Right hindlimb (tissue), 1 donor: ENCODE data around the gene GPRC6A.
"Not testable (repeated sequence)": the region's sequence is repeated elsewhere in the genome, so short reads cannot be mapped to it uniquely, and the experiment has no call there.

Experiments used
- DNase-seq: peaks from one replicate; pipeline ENCODE4 v3.0.0-alpha.2; 2018

Gene GPRC6A, protein sequence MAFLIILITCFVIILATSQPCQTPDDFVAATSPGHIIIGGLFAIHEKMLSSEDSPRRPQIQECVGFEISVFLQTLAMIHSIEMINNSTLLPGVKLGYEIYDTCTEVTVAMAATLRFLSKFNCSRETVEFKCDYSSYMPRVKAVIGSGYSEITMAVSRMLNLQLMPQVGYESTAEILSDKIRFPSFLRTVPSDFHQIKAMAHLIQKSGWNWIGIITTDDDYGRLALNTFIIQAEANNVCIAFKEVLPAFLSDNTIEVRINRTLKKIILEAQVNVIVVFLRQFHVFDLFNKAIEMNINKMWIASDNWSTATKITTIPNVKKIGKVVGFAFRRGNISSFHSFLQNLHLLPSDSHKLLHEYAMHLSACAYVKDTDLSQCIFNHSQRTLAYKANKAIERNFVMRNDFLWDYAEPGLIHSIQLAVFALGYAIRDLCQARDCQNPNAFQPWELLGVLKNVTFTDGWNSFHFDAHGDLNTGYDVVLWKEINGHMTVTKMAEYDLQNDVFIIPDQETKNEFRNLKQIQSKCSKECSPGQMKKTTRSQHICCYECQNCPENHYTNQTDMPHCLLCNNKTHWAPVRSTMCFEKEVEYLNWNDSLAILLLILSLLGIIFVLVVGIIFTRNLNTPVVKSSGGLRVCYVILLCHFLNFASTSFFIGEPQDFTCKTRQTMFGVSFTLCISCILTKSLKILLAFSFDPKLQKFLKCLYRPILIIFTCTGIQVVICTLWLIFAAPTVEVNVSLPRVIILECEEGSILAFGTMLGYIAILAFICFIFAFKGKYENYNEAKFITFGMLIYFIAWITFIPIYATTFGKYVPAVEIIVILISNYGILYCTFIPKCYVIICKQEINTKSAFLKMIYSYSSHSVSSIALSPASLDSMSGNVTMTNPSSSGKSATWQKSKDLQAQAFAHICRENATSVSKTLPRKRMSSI

DNA sequence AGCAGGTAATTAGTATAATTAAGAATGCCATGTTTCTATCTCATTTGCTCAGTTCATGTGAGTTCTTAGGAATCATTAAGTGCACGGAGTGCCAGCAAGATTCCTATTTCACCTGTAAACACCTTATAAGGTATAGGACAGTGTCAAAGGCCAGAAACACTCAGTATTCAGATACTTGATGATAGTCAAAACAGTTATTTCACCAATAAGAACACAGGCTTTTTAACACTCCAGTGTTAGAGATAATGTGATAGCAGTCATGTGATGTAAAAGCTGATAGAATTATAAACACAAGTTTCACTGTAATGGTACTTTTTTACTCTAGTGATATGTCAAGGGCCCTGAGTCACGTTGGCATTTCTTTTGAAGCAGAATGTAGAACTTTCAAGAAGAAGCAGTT, at the start of gene GPRC6A:
Gene GPRC6A (minus strand): TSS at position 101 of the 400 bp plus-strand sequence. CDS start 70 bp downstream, at position 31.
- DNase-seq, result no peak

DNA sequence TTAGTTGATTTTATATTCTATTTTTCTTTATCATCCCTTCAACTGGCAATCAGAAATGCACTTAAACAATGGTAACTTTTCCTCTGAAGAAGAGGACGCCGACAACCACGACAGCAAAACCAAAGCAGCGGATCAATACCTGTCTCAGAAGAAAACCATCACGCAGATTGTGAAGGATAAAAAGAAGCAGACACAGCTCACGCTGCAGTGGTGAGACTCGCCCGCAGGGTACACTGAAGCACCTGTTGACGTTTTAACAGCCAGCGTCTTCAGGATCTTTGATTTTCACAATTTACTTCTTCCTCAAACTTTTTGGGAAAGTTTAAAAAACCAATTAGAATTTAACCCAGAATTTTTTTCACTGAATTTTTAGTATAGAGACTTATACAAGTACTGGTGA, 48.9 kb upstream of the GPRC6A start:
- no peak for DNase-seq

DNA sequence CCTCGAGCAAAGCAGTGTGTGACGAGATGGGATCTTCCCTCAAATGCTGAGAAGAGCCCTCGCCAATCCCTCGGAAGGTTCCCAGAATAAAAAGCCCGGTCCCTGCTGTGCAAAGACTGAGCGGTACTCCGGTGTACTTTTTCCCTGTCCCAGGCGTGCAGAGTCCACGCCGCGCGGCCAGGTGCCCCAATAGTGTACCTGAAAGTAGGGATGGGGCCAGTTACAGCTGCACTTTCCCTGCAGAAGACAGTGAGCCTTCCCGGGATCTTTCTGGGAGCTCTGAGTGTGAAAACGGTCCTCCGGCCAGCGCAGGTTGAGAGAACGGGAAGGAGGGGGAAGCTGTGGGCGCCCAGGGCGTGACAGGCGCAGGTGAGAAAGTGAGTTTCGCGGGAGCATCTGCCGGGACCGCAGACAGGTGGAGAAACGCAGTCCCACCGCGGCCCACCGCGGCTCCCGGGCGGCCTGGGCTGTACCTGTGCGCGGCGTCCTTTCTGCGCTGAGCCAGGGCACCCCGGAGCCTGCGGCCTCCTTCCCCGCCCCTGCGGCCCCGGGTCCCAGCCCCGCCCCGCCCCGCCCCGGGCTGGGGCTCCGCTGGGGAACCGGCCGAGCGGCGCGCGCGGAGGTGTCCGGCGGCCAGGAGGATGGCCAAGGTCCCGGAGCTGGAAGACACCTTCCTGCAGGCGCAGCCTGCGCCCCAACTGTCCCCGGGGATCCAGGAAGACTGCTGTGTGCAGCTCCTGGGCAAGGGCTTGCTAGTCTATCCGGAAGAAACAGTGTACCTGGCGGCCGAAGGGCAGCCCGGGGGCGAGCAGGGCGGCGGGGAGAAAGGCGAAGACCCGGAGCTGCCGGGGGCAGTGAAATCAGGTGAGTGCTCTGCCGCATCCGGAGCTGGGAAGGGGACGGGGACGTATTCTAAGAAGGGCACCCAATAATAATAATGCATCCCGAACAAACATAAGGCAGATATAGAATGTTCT, 48.0 kb upstream of the GPRC6A start, which contains the start of gene RFX6:
Gene RFX6 (plus strand): TSS at position 608 of the 977 bp plus-strand sequence. CDS start 34 bp downstream, at position 642.
- DNase-seq, result no peak

DNA sequence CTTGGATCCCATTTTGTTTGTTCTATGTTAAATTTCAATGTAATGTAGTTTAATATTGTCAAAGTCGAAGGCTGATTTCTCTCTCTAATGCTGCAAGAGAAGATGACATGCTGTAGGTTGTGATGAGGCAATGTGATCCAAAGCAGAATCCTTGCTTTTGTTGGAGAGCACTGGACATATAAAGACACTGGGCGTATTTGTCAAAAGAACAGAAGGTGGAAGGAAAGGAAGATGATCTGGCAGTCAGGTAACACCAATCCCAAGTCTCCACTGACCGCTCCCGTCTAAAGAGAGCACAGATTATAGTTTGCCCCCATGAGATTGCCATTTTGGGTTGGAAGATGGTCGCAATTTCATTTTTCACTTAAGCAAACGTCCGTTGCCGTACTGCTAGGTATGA, 47.2 kb upstream of the GPRC6A start:
- DNase-seq, result no peak

DNA sequence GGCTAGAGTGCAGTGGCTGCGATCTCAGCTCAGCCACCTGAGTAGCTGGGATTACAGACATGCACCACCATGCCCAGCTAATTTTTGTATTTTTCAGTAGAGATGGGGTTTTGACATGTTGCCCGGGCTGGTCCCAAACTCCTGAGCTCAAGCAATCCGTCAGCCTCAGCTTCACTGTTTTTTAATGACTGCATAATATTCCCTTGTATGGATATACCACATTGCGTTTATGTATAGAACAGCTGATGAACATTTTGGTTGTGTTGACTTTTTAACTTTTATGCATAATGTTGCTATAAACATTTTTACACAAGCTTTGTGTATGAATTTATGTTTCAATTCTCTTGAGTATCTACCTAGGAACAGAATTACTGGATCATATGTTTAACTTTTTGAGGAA, 43.9 kb upstream of the GPRC6A start:
- no peak for DNase-seq

DNA sequence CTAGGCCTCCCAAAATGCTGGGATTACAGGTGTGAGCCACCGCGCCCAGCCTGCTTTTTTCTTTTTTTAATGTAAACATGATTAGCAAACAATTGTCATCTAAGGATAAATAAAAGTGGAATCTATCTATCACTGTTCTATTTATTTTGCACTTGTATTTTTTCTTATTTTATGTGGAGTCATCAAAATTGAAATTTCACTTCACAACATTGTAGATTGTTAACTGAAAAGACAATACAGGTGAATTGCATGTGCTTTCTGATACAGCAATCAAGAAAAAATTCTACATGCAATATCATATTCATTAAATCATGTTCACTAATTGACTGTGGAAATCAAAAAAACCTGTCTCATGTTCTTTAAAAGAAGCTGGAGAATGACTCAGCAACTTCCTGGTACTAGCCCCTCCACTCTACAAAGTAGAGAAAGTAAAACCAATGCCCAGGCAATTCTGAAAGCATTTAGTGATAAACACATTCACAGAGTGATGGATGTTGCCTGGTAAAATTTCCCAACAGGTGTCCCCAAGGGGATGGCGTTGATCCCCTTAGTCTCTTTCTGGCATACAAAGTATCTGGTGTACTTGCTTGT, 37.5 kb upstream of the GPRC6A start:
- DNase-seq, result no peak

DNA sequence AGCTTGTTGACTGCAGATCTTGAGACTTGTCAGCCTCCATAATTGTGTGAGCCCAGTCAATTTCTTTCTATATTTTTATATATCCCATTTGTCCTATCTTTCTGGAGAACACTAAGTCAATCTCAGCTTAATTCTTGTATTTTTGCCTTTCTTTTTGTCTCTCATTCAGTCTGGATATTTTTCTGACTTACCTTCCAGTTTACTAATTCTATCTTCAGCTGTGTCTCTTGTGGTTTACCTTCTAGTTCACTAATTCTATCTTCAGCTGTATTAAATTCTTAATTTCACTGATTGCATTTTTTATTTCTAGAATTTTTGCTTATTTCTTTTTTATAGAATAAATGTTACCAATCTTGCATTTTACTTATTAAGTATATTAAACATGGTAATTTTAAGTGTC, 30.4 kb upstream of the GPRC6A start:
- DNase-seq, result no peak

DNA sequence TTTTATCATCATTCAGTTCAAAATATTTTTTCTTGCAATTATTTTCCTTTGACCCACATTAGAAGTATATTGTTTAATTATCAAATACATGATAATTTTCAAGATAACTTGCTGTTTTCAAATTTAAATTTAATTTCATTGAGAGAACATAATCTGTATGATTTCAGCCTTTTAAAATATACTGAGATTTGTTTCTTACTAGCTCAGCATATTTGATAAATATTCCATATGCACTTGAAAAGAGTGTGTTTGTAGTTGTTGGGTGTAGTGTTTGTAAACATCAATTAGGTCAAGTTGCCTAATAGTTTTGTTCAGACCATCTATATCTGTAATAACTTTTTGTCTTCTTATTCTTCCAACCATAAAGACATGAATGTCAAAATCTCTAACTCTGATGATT, 29.2 kb upstream of the GPRC6A start:
- no peak for DNase-seq

DNA sequence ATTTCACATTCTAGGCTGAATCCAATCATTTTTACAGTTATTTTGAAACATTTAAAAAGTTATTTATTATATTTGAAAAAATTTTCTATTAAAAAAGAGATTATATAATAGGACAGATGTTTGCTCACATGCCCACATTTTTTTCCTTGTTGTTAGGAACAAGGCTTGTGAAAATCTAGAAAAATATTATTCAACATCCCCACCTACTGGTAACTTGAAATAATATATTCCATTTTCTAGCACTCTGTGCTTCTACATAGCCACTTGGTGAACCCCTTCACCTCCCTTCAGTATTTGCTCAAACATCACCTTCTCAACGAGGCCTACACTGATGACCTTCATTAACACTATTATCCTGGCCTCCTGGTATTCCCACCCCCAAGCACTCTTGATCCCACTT, 18.3 kb upstream of the GPRC6A start:
- no peak for DNase-seq

DNA sequence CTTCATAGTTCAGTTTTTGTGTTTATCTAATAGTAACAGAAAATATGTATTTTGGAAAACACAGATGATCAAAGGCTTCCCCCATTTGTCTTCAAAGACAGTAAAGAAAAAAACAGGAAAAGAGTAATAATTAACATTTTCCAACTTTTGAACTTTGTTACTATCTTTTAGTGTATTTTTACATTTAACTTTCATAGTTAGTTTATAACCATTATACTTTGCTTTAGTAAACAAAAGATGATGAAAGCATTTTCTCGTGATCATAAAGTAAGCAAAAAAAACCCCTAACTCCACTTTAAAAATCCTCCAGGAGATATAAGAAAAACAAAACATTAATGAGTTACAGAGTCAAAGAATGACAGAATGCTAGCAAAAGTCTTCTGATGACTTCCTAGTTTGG, 13.6 kb upstream of the GPRC6A start:
- no peak for DNase-seq

DNA sequence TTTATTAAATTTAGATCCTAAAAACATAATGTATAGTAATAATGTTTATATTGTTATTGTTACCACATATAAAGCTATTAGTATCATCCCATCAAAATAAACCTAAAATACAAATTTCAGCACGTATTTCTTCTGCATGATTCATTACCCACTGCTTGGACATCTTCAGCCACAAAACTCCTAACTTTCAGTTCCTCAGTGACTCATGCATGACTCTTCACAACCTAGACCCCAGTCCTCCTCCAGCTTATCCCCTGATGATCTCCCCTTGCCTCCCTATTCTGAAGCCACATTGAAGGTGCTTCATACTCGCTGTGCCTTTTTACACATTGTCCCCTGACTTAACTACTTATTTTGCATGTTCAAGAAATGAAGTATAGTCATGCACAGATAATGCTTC, 11.2 kb upstream of the GPRC6A start:
- no peak for DNase-seq

DNA sequence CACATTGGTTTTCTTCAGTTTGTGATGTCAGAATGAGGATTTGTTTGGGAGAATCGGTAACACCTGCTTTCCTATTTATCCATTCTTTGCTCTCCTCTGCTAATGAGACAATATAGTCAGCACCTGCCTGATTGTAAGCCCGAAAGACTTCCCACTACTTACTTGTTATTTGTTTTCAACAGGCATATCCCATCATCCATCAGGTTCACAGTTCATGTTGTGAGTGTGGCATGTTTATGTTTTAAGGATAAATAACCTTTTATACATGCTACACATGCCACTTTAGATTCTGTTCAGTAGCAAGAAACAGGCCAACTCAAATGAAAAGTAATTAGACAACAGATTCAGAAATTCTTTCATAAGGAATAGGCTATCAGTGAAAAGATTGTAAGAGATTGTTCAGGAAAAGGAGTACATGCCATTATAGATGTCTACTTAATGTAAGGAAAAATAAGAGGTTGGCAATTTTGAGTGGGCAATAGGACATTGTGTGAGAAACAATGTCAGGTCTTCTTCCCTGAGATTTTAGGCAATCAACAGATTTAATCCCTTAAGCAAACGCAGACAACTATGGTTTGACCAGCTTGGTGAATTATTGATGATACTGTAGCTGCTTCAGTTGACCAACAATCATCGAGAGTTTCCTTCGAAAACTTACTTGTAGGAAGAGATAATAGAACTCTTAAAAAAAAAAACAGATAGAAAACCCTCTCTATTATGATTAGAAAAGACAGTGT, 7.9 kb upstream of the GPRC6A start:
- no peak for DNase-seq

DNA sequence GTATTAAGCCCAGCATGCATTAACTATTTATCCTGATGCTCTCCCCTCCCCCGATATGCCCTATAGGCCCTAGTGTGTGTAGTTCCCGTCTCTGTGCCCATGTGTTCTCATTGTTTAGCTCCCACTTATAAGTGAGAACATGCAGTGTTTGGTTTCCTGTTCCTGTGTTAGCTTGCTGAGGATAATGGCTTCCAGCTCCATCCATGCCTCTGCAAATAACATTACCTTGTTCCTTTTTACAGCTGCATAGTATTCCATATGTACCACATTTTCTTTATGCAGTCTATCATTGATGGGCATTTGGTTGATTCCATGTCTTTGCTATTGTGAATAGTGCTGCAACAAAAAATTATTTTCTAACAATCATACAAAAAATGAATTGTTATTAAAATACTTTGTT, 5.6 kb upstream of the GPRC6A start:
- not testable (repeated sequence) for DNase-seq

DNA sequence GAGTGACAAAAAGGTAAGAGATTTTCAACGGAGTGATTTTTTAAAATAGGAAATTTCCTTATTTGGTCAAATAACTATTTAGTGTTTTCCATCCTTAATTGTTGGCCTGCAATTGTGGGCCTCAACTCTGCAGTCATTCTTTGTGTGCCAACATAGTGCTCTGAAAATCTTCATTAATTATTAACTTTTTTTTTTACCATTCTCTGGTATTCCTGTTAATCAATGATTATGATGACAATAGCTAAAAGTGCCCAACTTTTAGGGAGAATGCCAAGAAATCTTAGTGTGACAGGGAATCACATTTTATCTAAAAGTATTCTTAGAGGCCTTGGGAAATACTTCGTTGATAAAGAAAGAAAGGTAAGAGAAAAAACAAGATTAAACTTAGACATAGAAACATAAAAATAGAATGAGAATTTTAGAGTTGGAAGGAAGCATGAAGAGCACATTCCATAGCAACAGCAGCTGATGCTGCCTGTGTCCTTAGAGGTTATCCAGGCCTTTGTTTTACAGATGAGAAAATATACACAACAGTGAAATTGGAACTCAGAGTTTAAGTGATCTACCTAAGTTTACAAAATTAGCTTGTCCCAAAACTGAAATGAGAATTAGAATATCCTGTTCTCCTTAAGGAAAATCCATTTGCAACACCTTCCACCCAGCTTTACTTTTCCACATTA, 1.2 kb downstream of the GPRC6A start:
- DNase-seq, result no peak

DNA sequence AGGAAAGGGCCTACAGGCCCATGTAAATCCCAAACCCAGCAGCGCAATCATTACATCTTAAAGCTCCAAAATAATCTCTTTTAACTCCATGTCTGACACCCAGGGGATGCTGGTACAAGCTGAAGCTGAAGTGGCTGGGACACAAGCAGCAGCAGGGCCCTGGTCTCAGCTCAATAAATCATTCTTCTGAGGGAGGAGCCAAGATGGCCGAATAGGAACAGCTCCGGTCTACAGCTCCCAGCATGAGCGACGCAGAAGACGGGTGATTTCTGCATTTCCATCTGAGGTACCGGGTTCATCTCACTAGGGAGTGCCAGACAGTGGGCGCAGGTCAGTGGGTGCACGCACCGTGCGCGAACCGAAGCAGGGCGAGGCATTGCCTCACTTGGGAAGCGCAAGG, 12.5 kb downstream of the GPRC6A start:
- not testable (repeated sequence) for DNase-seq

DNA sequence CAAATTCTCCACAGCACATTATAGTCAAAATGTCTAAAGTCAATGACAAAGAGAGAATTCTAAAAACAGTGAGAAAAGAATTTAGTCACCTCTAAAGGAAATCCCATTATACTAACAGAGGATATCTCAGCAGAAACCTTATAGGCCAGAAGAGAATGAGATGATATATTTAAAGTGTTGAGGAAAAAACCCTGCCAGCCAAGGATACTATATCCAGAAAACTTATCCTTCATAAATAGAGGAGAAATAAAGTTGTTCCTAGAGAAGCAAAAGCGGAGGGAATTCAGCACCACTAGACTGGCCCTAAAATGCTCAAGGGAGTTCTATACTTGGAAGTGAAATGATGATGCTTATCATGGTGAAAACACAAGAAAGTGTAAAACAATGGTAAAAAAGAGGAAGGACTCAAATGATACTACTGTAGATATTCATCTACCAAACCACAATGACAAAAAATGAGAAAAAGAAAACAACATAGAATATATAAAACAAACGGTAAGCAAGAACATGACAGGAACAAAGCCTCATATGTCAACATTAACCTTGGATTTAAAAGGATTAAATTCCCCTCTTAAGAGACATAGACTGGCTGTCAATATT, 16.7 kb downstream of the GPRC6A start:
- DNase-seq, result no peak

DNA sequence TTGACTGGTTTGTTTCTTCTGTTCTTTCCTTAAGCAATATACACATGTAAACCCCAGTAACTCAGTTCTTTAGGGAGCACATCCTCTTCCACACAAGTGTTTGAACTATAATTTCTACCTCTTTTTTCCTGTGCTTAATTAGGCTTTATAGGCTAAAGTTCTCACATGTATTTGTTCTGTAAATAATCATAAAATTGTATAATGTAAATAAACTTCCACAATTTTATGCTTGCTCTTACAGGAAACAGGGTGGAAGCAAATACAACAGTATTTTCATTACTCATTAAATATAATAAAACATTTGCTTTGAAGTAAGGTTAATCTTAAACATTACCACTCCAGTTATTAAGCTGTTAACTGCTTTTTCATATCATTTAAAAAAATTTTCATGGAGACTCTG, 26.9 kb downstream of the GPRC6A start:
- no peak for DNase-seq

DNA sequence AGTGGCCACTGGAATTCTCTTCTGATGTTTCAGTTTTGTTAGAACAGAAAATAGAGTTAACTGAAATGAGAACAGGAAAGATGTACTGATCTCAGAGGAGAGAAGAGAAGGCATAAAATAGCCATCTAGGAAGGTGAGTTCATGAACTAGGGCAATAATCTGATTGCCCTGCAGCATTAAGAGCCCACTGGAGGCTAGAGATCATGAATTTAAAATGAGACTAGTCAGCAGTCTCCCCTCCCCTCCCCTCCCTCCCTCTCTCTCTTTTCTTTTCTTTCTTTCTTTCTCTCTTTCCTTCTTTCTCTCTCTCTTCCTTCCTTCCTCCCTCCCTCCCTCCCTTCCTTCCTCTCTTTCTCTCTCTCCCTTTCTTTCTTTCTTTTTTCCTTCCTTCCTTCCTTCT, 28.9 kb downstream of the GPRC6A start:
- no peak for DNase-seq

DNA sequence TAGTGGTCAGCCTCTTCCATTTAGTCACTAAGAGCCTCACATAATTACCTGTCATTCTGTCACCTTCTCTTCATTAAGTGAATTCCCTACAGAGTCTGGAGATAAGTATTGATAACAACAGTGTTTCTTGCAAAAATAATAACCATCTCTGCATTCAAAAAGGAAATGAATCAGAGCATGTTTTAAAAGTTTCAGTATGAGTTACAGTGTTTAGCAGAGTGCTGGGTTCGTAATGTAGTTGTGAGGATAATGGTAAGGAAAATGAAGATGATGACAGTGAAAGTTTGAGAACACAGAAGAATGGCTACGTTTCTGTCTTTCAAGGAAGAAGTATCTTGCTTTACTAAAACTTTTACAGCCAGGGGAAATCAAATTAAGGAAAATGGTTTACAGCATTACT, 31.3 kb downstream of the GPRC6A start:
- DNase-seq, result no peak

DNA sequence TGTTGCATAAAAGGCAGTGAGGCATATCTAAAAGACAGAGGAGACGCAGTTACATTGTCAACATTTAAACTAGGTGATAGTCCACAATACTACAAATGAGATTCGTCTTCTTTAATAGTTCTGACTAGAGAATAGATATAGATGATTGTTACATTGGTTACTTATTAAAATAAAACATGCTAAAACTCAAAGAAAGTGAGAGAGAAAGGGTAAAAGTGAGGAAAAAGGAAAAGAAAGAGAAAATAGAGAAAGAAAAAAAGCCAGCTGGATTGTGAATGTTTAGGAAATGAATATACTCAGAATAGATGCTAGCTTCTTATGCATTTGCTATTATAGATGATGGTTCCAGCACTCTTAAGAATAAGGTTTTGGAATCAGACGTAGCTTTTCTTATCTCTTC, 35.7 kb downstream of the GPRC6A start:
- no peak for DNase-seq
